ENCODE data around the gene SMYD3.

SMYD3 gene

DNA sequence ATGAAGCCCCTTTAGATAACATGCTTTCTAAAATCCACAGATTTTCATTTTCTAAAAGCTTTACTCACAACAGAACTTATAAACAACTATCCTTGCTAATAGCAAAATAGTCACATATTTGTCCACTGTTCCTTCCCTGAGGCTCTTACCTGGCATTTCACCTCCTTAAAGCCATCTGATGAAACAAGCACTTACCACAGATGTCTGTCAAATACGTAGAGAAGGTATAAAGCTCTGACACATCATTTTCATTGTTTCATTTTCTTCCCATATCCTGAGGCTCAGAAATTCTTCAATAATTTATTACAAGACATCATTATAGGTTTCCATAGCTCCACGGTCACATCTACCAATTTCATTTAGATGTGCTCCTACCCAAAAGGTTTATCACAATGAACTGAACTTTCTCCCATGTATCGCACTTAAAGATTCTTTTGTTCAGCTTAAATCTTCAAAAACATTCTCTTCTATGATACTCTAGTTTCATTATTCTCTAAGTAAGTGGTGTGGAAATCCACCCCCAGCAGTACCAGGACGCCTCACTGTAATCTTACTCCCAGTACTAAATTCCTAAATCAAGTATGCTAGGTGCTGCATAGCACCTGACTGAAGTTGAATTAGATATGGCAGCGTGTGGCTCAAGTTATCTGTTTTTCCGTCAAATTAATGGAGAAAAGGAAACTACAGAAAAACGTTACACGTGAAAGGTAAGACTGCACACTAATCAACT lies 569.6 kb downstream of the SMYD3 start:
- Mint-ChIP-seq H3K9me3 (no peaks in the 10 kb centered on the region), H3K27me3 (no peaks in the 10 kb centered on the region), H3K27ac (no peak overlapping the region), H3K4me3 (no peak overlapping the region), H3K4me1 (peaks cover 6% of the 10 kb centered on the region), H3K36me3 (peaks cover 3% of the 10 kb centered on the region)

DNA sequence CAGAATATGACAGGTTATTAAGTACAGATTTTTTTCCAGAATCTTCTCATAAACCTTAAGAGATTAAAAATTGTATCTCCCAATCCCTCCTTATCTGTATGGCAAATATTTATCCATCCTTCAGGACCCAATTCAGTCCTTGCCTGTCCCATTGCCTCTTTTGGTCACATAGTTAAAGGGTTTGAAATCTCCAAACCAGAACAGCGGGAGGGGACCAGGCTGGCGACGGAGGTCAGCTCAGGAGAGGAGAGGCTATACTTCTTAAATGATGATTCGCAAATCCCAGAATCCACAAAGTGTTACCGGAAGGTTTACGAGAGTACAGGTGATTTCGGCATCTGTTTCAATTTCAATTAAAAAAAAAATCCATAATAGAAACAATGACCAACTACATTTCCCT lies 572.7 kb downstream of the SMYD3 start:
- H3K36me3 Mint-ChIP-seq: peaks cover 10% of the 10 kb centered on the region
- H3K4me1 Mint-ChIP-seq: no peaks in the 10 kb centered on the region
- H3K27me3 Mint-ChIP-seq: no peaks in the 10 kb centered on the region
- H3K27ac Mint-ChIP-seq: no peak overlapping the region
- H3K9me3 Mint-ChIP-seq: no peaks in the 10 kb centered on the region
- no peak overlapping the region for H3K4me3 Mint-ChIP-seq

DNA sequence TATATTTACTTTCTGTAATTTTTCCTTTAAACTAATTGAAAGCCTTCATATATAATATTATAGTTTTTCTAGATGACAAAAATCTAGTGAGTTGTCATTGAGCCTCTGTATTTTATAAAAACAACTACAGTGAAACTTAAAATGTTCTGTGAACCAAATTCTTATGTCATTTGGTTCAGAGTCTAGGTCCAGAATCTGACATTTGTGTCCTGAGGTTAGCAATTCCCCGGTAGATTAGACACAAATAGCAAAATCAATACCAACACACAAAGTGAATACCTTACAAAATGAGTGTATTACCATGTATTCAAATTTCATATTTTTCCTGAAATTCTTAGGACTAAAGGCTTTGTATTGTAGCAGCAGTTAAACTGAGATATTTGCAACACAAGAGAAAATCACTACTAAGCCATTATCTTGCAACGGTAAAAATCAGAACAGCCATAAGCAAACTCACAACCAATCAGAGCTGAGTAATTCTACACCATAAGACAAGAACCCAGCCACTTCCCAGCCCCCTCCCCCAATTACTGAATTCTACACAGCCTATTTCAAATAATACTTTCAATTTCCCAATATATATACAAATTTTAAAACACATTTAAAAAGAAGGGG lies 573.5 kb downstream of the SMYD3 start:
- Mint-ChIP-seq H3K27ac (no peak overlapping the region), H3K27me3 (no peaks in the 10 kb centered on the region)

DNA sequence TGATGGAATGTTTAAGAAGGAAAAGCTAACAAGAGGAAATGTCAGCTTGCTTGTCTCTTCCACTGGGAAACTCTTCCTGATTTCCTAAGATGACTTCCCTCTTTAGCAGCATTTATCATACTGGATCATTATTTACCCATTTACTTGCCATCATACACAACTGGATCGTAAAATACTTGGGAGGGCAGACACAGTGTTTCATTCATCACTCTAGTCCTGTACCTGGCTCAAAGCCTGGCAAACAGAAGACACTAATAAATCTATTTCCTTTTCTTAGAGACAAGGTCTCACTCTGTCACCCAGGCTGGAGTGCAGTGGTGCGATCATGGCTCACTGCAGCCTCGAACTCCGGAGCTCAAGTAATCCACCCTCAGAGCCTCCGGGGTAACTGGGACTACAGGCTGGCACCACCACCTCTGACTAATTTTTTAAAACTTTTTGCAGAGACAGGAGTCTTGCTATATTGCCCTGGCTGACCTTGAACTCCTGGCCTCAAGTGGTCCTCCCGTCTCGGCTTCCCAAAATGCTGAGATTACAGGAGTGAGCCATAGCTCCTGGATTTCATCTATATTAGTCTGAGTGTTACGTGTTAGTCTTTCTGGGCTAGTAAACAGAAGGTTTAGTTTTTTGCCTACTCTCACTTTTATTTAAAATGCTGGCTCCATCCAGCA lies 574.6 kb downstream of the SMYD3 start:
- peaks cover 18% of the 10 kb centered on the region for H3K36me3 Mint-ChIP-seq
- H3K27me3 Mint-ChIP-seq: no peaks in the 10 kb centered on the region
- H3K4me3 Mint-ChIP-seq: no peak overlapping the region
- no peak overlapping the region for H3K27ac Mint-ChIP-seq
- no peaks in the 10 kb centered on the region for H3K4me1 Mint-ChIP-seq
- H3K9me3 Mint-ChIP-seq: no peaks in the 10 kb centered on the region

More for the DNA sequence above, 573.5 kb downstream of the SMYD3 start:
- H3K4me3 Mint-ChIP-seq: no peak overlapping the region
- H3K36me3 Mint-ChIP-seq: peaks cover 14% of the 10 kb centered on the region
- no peaks in the 10 kb centered on the region for H3K4me1 Mint-ChIP-seq
- H3K9me3 Mint-ChIP-seq: no peaks in the 10 kb centered on the region

GRCh38 chr1:245931450-245931849 lies 575.6 kb downstream of the SMYD3 start:
- Mint-ChIP-seq H3K27me3 (no peaks in the 10 kb centered on the region), H3K4me1 (no peaks in the 10 kb centered on the region), H3K36me3 (peaks cover 18% of the 10 kb centered on the region), H3K4me3 (no peak overlapping the region), H3K9me3 (no peaks in the 10 kb centered on the region), H3K27ac (no peak overlapping the region)

GRCh38 chr1:245929224-245929623 lies 577.9 kb downstream of the SMYD3 start:
- no peaks in the 10 kb centered on the region for H3K9me3 Mint-ChIP-seq
- H3K27me3 Mint-ChIP-seq: no peaks in the 10 kb centered on the region
- no peak overlapping the region for H3K4me3 Mint-ChIP-seq
- no peak overlapping the region for H3K27ac Mint-ChIP-seq
- no peaks in the 10 kb centered on the region for H3K4me1 Mint-ChIP-seq
- peaks cover 19% of the 10 kb centered on the region for H3K36me3 Mint-ChIP-seq

GRCh38 chr1:245926888-245927287 lies 580.2 kb downstream of the SMYD3 start:
- Mint-ChIP-seq H3K27me3 (no peaks in the 10 kb centered on the region), H3K9me3 (no peaks in the 10 kb centered on the region), H3K4me1 (no peaks in the 10 kb centered on the region), H3K4me3 (no peak overlapping the region), H3K36me3 (peaks cover 23% of the 10 kb centered on the region), H3K27ac (no peak overlapping the region)

- H3K27ac Mint-ChIP-seq: no peak overlapping the region
- H3K27me3 Mint-ChIP-seq: no peaks in the 10 kb centered on the region
- peaks cover 17% of the 10 kb centered on the region for H3K36me3 Mint-ChIP-seq
- H3K4me3 Mint-ChIP-seq: no peak overlapping the region
- no peaks in the 10 kb centered on the region for H3K9me3 Mint-ChIP-seq
- H3K4me1 Mint-ChIP-seq: no peaks in the 10 kb centered on the region
Observed at GRCh38 chr1:245923215-245923614, 583.9 kb downstream of the SMYD3 start.

GRCh38 chr1:245921417-245921816 lies 585.7 kb downstream of the SMYD3 start:
- no peak overlapping the region for H3K27ac Mint-ChIP-seq
- H3K36me3 Mint-ChIP-seq: peaks cover 16% of the 10 kb centered on the region
- H3K4me1 Mint-ChIP-seq: no peaks in the 10 kb centered on the region
- no peak overlapping the region for H3K4me3 Mint-ChIP-seq
- H3K9me3 Mint-ChIP-seq: no peaks in the 10 kb centered on the region
- no peaks in the 10 kb centered on the region for H3K27me3 Mint-ChIP-seq

DNA sequence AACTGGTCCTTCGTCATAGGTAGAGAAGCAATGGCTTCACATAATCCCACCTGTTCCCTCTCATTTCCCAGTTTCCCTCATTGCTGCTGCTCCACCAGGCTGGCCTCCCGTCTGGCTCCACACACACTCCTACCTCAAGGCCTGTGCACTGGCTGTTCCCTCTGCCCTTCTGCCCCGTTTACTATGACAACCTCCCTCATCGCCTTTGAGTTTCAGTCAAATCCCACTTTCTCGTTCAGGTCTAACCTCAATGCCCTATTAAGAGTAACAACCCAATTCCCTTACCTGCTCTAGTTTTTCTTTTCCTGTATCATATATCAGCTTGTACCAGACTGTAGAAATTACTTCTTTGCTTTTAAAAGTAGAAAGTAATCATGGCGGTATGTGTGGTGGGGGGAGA lies 589.7 kb downstream of the SMYD3 start:
- Mint-ChIP-seq H3K27ac (no peak overlapping the region), H3K4me1 (no peaks in the 10 kb centered on the region), H3K36me3 (peaks cover 21% of the 10 kb centered on the region), H3K4me3 (no peak overlapping the region), H3K27me3 (no peaks in the 10 kb centered on the region), H3K9me3 (peaks cover 5% of the 10 kb centered on the region)

DNA sequence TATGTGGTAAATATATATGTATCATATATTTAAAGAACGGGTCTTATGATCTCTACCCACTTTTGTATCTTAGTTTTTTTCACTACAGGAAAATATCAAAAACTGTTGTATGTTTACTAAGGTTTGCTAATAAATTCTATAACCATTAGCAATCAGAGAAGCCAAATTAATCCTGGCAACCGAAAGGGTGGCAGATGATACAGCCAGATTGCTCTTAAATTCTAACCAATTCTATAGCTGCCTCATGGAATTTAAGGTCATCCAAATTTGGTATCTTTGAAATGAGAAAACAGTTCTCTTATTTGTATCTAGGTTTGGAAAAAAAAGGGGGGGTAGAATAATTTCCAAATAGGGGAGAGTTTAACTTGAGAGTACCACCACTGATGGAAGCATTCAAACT lies 591.2 kb downstream of the SMYD3 start:
- Mint-ChIP-seq H3K27me3 (no peaks in the 10 kb centered on the region), H3K27ac (no peak overlapping the region), H3K4me1 (no peaks in the 10 kb centered on the region), H3K36me3 (peaks cover 23% of the 10 kb centered on the region), H3K4me3 (no peak overlapping the region), H3K9me3 (peaks cover 5% of the 10 kb centered on the region)

DNA sequence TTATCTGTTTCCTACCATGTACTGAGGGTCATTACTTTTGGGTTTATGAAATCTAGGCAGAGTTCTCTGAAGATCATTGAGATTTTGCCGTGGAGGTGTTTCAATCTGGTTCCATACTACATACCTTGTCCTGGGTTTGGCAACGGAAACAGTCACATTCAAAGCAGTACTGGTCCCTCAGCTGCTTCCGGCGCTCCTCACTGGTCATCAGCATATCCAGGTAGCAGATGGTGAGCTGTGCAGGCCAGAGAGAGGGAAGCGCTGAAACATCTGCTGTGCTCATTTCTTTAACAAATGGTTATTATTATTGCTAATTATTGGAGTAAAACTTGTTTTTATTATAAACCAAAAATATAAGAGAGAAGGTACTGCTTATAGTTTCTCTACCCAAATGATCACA lies 591.7 kb downstream of the SMYD3 start:
- Mint-ChIP-seq H3K27me3 (no peaks in the 10 kb centered on the region), H3K36me3 (peaks cover 23% of the 10 kb centered on the region), H3K4me1 (no peaks in the 10 kb centered on the region), H3K9me3 (peaks cover 5% of the 10 kb centered on the region), H3K27ac (no peak overlapping the region), H3K4me3 (no peak overlapping the region)

DNA sequence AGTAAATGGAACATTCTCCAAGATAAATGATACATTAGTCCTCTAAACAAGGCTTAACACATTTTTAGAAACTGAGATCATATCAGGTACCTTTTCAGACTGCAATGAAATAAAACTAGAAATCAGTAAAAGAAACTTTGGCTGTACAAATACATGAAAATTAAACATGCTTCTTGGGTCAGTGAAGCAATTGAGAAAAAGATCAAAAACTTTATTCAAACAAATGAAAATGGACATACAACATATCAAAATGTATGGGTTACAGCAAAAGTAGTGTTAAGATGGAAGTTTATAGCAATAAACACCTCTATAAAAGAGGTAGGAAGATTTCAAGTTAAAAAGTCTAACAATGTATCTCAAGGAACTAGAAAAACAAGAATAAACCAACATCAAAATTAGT lies 598.5 kb downstream of the SMYD3 start:
- Mint-ChIP-seq H3K36me3 (peaks cover 24% of the 10 kb centered on the region), H3K27ac (no peak overlapping the region), H3K4me1 (no peaks in the 10 kb centered on the region), H3K27me3 (no peaks in the 10 kb centered on the region), H3K9me3 (no peaks in the 10 kb centered on the region), H3K4me3 (no peak overlapping the region)

GRCh38 chr1:245906207-245906606 lies 600.9 kb downstream of the SMYD3 start:
- no peaks in the 10 kb centered on the region for H3K4me1 Mint-ChIP-seq
- H3K27ac Mint-ChIP-seq: no peak overlapping the region
- no peaks in the 10 kb centered on the region for H3K27me3 Mint-ChIP-seq
- peaks cover 26% of the 10 kb centered on the region for H3K36me3 Mint-ChIP-seq
- no peak overlapping the region for H3K4me3 Mint-ChIP-seq
- H3K9me3 Mint-ChIP-seq: no peaks in the 10 kb centered on the region

DNA sequence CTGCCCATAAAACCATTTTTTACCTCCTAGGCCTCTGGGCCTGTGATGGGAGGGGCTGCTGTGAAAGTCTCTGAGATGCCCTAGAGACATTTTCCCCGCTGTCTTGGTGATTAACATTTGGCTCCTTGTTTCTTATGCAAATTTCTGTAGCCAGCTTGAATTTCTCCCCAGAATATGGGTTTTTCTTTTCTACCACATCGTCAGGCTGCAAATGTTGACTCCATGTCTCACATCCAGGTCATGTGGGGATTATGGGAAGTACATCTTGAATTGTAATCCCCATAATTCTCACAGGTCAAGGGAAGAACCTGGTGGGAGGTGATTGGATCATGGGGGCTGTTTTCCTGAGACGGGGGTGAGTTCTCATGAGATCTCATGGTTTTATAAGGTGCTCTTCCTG lies 603.2 kb downstream of the SMYD3 start:
- Mint-ChIP-seq H3K36me3 (peaks cover 30% of the 10 kb centered on the region), H3K4me1 (no peaks in the 10 kb centered on the region), H3K4me3 (no peak overlapping the region), H3K9me3 (no peaks in the 10 kb centered on the region), H3K27me3 (no peaks in the 10 kb centered on the region), H3K27ac (no peak overlapping the region)

DNA sequence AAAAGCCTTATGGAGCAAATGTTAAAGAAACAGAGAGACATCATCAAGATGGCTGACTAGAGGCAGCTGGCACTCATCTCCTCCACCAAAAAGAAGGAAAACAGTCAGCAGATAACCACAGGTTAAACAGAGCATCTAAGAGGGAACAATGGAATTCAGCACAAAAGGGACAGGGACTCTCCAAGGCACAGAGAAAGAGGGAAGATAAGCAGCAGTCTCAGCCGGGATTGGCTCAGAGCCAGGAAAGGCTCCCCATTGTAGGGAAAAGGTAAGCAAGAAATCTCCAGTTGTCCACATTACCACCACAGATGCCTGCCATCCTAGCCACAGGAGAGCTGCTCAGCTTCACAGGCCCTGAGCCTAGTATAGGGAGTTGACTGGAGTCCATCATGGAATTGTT lies 605.5 kb downstream of the SMYD3 start:
- Mint-ChIP-seq H3K36me3 (peaks cover 31% of the 10 kb centered on the region), H3K27ac (no peak overlapping the region), H3K4me1 (no peaks in the 10 kb centered on the region), H3K9me3 (no peaks in the 10 kb centered on the region), H3K4me3 (no peak overlapping the region), H3K27me3 (no peaks in the 10 kb centered on the region)
